ENCODE measurements around the gene NBDY.

NBDY gene

DNA sequence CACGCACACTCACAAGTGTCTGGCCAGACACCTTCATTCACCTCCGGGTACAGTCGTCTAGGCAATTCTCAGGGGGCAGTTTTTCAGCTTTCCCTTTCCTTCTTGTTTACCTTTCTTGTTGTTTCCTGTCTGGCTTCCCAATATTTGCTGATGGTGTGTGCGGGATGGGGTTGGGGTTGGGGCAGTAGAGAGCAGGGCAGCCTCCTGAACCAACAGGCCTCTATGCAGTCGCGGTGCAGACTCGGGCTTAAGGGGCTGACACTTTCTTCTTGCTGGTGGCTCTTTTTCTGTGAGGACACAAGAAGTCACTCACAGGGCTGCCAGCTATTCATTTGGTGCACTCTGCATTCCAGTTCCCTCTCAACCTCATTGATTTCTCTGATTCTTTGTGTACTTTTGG, 56.4 kb downstream of the NBDY start:
- DNase-seq (ENCODE audit: low spot score), result no peak

DNA sequence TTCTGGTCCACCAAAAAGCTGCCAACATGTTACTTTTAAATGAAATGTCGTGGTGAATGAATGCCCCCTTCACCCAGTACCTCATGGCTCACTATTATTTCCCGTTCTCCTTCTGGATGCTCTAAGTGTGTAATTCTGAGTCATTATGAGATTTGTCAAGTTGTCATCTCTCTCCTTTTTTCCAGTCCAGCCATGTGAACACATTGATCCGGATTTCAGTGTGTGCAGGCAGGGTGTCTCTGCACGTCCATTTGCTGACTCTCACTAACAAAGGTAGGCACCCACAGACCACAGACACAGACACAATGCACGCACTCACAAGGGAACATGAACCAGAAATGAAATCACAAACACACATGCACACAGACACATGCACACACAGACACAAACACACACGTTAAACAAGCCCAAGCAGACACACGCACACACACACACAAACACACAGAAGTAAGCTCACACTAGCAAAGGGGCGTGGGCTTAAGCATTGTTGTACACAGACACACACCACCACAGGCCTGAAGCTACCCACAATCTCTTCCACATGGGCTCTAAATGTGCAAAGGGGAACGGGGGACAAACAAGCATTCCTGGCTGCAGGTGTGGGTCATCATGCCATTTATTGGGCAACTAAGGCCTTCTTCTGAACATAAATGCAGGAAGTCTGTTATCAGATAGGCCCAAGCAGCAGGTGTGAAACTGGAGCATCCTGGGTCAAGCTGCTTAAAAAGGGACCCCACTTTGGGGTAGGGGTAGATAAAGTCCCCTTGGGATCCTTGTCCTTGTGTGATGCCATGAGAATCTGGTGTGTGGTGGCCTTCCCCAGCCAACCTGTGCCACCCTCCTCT, 58.1 kb downstream of the NBDY start:
- DNase-seq (ENCODE audit: low spot score), result no peak

DNA sequence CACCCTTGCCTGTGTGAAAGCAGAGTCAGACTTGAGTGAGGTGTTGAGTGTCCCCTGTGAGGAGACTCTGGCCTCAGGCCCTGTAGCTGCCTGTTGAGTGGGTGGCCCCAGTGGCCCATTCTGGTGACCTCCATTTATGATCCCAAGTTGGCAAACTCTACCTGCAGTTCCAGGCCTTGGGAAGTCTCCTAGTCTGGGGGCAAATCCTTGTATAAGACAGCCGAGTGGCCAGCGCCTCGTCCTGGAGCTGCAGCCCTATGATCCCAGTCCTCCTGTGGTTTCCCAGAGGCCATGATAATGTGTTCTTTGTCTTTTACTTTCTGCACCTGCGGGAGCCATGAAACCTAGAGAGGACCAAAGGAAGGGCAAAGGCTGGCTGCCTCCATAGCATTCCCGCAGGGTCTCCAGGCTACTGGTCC, 58.7 kb downstream of the NBDY start:
- DNase-seq (ENCODE audit: low spot score), result no peak

DNA sequence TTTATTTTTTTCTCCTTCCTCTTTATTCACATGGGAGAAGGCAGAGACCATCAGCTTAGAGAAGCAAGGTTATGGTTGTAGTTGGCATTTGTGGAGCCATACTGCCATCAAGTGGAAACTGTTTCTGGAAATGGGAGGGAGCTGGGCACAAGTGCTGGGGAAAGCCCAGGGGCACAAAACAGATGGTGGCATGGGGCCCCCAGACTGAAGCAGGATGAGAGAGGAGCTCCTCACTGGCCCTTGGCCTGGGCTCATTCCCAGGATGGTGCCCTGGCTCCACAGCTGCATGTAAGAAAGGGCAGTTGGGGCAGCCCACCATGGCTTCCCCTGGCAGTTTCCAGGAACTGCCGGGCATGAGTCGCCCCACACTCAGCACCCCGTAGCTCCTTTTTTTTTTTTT, 59.2 kb downstream of the NBDY start:
- DNase-seq (ENCODE audit: low spot score), result no peak

DNA sequence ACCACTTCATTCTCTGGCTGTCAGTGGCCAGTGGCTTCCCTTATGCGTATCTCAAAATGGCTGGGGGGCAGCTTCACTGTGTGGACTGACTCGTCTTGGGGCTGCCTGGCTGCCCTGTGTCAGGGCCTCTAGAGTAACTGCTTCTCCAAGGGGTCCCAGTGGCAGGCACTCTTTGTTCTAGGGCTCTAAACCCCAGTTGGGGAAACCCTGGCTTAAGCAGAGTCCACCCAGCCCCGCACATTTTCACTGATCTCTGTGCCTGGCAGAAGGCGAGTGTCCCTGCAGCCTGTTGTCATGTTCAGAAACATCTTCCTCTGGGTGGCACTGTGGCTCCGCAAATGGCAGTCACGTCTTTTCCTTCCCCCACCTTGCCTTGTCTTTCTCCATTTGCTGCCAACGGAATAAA, 59.7 kb downstream of the NBDY start:
- DNase-seq (ENCODE audit: low spot score), result no peak

DNA sequence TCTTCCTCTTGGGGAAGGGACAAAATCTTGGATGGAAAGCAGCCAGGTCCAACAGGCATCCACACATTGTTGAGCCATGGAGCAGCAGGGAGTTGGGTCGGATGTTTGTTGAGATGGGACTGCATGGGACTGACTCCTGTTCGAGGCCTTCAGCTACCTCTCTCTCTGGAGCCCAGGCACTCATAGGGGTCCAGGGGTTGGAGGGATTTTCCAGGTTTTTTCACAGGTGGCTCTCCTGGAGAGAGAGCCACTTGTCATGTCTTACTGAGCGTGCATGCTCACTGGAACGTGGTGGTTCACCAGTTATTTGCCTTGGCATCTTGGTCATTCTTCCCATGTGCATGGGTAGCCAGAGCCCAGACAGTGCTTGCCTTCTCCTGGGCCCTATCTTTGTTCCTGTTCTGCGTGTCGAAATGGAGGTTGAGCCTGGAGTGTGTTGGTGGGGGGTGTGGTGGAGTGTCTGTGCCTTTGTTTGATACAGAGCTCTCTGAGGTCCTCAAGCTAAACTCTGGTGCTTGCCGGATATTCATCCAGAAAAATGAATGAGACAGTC, 60.6 kb downstream of the NBDY start:
- DNase-seq (ENCODE audit: low spot score), result no peak

DNA sequence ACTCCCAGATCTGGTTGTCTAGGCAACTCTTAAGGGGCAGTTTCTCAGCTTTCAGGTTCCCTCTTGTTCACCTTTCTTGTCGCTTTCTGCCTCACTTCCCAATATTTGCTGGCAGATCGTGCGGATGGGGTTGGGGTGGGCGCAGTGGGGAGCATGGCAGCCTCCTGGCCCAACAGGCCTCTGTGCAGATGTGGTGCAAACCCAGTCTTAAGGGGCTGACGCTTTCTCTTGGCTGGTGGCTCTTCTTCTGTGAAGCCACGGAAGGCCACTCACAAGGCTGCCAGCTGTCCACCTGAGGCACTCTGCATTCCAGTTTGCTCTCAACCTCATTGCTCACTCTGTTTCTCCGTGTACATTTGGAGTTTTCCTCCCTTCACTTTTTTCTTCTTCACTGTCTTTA, 61.7 kb downstream of the NBDY start:
- no peak for DNase-seq (ENCODE audit: low spot score)

DNA sequence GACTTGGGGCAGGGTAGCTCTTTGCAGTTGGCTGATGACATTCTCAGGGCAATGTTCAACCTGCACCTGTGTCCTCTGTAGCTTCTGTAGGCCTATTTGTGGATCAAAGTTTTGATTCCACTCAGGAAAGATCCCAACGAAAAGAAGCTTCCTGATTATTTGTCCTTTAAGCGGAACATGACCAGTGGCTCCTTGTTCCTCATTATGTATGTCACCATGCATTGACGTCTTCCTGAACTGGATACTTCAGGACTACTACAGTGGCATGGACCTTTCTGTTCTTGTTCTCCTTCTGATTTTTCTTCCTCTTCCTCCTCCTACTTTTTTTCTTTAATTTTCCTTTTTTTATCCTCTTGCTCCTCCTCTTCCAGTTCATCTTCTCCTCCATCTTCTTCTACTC, 62.4 kb downstream of the NBDY start:
- no peak for DNase-seq (ENCODE audit: low spot score)

DNA sequence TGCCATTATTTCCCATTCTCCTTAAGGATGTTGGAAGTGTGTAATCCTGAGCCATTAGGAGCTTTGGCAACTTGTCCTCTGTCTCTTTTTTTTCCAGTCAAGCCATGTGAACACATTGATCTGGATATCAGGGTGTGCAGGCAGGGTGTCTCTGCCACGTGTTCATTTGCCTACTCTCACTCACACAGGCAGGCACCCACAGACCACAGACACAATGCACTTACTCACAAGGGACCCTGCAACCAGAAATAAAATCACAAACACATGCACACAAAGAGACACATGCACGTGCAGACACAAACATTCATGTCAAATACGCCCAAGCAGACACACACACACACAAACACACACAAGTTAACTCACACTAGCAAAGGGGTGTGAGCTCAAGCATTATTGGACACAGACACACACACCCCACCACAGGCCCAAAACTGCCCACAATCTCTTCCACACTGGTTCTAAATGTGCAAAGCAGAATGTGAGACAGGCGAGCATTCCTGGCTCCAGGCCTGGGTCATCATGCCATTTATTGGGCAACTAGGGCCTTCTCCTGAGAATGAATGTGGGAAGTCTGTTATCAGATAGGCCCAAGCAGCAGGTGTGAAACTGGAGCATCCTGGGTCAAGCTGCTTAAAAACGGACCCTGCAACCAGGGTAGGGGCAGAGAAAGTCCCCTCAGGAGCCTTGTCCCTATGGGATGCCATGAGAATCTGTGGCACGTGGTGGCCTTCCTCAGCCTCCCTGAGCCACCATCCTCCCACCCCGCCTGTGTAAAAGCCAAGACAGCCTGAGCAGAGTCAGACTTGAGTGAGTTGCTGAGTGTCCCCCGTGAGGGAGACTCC, 63.4 kb downstream of the NBDY start:
- DNase-seq (ENCODE audit: low spot score), result no peak

DNA sequence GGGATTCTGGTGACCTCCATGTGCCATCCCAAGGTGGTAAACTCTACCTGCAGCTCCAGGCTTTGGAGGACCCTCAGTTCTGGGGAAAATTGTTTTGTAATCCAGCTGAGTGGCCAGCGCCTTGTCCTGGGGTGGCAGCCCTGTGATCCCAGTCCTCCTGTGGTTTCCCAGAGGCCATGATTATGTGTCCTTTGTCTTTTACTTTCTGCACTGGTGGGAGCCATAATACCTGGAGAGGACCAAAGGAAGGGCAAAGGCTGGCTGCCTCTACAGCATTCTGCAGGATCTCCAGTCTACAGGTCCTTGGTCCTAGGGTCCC, 64.0 kb downstream of the NBDY start:
- no peak for DNase-seq (ENCODE audit: low spot score)

DNA sequence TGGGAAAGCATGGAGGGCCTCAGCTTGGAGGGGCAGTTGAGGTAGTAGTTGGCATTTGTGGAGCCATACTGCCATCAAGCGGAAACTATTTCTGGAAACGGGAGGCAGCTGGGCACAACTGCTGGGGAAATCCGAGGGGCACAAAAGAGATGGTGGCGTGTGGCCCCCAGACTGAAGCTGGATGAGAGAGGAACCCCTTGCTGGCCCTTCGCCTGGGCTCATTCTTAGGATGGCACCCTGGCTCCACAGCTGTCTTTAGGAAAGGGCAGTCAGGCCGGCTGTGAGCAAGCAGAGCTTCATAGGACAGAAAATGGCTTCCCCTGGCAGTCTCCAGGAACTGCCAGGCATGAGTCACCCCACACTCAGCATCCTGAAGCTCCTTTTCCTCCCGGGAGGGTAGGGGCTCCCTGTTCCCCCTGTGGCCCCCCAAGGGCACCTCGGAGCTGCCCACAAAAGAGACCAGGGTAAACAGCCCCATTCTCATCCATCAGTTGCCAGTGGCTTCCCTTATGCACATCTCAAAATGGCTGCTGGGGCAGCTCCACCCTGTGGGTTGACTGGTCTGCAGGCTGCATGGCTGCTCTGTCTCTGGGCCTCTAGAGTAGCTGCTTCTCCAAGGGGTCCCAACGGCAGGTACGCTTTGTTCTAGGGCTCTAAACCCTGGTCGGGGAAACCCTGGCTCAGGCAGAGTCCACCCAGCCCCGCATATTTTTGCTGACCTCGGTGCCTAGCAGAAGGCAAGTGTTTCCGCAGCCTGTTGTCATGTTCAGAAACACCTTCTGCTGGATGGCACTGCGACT, 64.7 kb downstream of the NBDY start:
- DNase-seq (ENCODE audit: low spot score), result no peak

DNA sequence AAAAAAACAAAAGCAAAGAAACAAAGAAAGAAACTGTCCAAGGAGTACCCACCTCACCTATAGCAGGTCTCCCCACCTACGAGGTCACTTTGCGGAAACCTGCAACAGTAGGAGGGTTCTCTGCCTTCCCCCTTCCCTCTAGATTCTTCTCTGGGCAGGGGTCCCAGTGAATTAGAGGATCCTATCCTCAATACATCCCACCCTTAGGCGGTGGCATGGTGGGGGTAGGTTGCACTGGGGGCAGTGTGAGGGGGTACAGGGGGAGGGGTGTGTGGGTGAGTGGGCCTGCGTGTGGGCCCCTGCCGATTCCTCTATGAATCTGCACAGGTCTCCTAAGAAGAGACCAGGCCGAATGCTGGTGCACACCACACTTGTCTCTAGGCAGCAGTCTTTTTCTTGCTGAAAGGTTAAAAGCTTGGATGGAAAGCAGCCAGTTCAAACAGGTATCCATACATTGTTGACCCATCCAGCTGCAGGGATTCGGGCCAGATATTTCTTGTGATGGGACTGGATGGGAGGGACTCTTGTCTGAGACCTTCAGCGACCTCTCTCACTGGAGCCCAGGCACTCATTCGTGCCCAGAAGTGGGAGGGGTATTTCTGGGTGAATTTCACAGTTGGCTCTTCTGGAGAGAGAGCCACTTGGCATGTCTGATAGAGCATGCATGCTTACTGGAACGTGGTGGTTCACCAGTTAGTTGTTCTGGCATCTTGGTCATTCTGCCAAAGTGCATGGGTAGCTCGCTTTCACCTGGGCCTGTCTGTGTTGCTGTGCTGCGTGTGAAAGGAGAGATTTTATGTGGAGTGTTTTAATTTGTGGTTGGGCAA, 65.6 kb downstream of the NBDY start:
- DNase-seq (ENCODE audit: low spot score), result no peak

DNA sequence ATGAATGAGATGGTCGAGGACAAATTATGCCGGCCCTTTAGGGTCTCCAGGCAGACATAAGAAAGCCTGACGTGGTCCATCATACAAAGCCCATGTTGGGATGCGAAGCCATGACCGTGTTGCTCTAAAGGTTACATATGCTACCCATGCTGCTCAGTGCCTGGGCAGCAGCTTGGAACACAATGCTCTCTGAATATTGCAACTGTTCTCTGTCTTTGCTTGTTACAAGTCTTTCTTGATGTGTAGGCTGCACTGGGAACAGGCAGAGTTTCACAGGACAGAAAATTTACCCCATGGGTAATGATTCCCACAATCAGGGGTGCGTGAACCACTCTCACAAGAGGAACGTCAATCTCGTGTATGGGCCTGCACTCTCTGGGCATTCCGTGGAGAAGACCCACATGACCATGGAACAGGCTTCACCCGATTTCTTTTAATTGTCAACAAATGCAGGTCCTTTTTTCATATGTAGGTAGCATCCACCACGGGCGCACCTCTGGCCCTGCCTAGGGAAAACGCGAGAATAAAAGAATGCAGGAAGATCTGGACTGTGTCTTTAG, 66.3 kb downstream of the NBDY start:
- DNase-seq (ENCODE audit: low spot score), result no peak

DNA sequence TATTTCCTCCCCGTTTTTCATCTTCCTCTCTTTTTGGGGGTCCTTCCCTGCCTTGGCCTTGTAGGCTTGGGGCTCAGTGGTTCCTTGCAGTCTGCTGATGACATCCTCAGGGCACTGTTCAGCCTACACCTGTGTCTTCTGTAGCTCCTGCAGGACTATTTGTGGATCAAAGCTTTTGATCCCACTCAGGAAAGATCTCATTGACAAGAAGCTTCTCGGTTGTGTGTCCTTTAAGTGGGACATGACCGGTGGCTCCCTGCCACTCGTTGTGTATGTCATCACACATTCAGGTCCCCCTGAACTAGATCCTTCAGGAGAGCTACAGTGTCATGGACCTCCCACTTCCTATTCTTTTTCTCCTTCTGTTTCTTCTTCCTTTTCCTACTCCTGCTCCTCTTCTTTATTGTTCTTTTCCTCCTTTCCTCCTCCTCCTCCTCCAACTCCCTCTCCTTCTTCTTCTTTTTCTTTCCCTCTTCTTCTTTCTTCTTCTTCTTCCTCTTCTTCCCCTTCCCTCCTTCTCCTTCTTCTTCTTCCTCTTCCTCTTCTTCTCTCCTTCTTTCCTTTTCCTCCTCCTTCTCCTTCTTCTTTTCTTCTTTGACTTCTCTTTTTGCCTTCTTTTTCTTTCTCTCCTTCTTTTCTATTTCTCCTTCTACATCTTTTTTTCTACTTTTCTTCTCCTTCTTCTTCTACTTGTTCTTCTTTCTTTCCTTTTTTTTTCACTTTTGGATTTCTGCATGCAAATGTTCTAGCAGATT, 67.8 kb downstream of the NBDY start:
- no peak for DNase-seq (ENCODE audit: low spot score)

DNA sequence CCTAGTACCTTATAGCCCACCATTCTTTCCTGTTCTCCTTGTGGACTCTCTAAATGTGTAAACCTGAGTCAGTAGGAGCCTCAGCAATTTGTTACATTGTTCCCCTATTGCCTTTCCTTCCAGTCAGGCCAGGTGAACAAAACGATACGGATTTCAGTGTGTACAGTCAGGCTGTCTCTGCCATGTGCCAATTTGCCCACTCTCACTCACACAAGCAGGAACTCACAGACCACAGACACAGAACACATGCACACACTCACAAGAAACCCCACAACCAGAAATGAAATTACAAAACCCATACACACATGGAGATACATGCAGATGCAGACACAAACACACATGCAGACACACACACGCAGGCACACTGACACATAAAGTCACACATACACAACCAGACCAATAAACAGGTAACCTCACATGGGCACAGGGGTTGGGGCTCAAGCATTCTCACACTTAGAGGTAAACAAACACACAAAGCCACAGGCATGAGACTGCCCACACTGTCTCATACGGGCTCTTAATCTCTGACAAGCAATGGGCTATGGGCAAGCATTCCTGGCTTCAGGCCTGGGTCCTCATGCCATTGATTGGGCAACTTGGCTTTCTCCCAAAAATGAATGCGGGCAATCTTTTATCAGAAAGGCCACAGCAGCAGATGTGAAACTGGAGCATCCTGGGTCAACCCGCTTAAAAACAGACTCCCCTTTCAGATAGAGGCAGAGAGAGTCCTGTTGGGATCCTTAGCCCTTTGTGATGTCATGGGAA, 68.7 kb downstream of the NBDY start:
- DNase-seq (ENCODE audit: low spot score), result no peak

DNA sequence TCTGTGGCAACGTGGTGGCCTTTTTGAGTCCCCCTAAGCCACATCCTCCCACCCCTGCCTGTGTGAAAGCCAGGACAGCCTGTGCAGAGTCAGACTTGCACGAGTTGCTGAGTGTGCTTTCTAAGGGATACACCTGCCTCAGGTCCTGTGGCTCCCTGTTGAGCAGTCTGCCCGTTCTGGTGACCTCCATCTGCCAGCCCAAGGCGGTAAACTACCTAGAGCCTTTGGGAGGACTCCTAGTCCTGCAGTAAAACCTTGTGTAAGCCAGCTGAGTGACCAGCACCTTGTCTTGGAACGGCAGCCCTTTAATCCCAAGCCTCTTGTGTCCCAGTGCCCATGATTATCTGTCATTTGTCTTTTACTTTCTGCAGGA, 69.3 kb downstream of the NBDY start:
- no peak for DNase-seq (ENCODE audit: low spot score)

DNA sequence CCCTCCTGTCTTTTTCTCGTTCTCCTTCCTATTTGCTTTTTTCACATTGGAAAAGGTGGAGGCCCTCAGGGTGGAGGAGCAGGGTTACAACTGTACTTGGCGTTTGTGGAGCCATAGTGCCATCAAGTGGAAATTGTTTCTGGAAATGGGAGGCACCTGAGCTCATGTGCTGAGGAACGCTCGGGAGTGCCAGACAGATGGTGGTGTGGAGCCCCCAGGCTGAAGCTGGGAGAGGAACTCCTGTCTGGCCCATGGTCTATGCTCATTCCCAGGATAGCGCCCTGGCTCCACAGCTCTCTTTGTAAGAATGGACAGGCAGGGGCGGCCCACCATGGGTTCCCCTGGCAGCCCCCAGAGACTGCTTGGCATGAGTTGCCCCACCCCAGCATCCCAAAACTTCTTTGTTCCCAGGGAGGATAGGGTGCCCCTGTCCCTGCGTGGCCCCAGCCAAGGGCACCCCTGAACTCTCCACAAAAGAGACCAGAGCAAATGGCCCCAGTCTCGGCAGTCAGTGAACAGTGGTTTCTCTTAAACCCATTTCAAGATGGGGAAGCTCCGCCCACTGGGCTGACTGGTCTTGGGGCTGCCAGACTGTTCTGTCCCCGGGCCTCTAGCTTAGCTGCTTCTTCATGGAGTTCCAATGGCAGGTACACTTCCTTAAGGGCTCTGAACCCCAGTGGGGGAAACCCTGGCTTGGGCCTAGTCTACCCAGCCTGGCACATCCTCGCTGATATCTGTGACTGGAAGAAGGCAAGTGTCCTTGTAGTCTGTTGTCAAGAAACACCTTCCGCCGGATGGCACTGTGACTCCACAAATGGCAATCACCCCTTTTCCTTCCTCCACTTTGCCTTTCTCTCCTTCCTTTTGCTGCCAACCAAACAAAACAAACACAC, 70.1 kb downstream of the NBDY start:
- DNase-seq (ENCODE audit: low spot score), result no peak

DNA sequence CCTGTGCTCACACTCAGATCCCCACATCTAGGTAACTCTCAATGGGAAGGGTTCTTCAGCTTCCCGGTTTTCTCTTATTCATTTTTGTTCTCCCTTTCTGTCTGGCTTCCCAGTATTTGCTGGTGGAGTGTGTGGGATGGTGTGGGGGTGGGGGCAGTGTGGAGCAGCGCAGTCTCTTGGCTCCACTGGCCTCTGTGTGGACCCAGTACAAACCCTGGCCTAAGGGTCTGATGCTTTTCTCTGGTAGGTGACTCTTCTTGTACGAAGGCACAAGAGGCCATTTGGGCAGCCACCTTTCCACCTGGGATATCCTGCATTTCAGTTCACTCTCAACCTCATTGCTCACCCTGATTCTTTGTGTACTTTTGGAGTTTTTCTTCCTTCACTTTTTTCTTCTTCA, 71.3 kb downstream of the NBDY start:
- no peak for DNase-seq (ENCODE audit: low spot score)

DNA sequence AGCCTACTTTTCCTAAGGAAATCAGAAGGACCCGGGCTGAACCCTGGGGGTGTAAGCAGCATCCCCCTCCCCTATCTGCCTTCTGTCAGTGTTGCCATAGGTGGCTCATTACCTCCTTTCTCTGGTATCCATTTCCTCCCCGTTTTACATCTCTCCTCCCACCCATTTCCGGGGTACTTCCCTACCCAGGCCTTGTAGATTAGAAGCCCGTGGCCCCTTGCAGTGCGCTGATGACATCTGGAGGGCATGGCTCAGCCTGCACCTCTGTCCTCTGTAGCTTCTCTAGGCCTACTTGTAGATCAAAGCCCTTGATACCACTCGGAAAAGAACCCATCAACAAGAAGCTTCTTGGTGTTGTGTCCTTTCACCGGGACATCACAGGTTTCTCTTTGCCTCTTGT, 71.8 kb downstream of the NBDY start:
- DNase-seq (ENCODE audit: low spot score), result peak; percentile 65

Data from activated CD4-positive, alpha-beta T cell treated with anti-CD3 and anti-CD28 coated beads, Interleukin-2, Interleukin-4, amounts not matched to agents 100 ng/mL and 50 ng/mL, durations not matched to agents 16 hours and 8 hours (primary cell).